HepG2 (cell line): ENCODE measurements around the gene MEMO1. TPM values are rescaled to one million over a fixed set of nuclear protein-coding genes. Genes with fewer than 3 reads are reported as not detected.

Experiments
- ATF7-NPFF ChIP-seq: sonication (generic); formaldehyde crosslinking; IDR thresholded peaks from 2 replicates; pipeline ENCODE4 v1.8.1; 2023; ENCODE audit warnings: mild to moderate bottlenecking, low read depth, missing genetic modification reagents, moderate library complexity
- CEBPG ChIP-seq: IDR thresholded peaks from 2 replicates; pipeline ENCODE4 v1.6.1; 2016
- JUN ChIP-seq: sonication (generic); formaldehyde crosslinking; IDR thresholded peaks from 2 replicates; pipeline ENCODE4 v1.4.0; 2020; ENCODE audit warnings: mild to moderate bottlenecking, missing genetic modification reagents
- MAFK ChIP-seq, 2 experiments: IDR thresholded peaks in 1 of 2; conservative IDR thresholded peaks in 1 of 2; 2 replicates each; pipeline ENCODE4 v1.6.1; 2011; ENCODE audit warnings: improper control_type of control experiment in 2 of 2, low read length in 2 of 2
- NFYC ChIP-seq: IDR thresholded peaks from 2 replicates; pipeline ENCODE4 v1.6.1; 2016; ENCODE audit warnings: missing genetic modification reagents, missing compliant biosample characterization
- POLR2G ChIP-seq: fragments of 200-400 bp; formaldehyde crosslinking; IDR thresholded peaks from 2 replicates; pipeline ENCODE4 v1.6.1; 2018; ENCODE audit warnings: mild to moderate bottlenecking, low read depth, low read length, moderate library complexity
- RFX1 ChIP-seq: fragments of 450-650 bp; IDR thresholded peaks from 2 replicates; pipeline ENCODE4 v1.6.1; 2017
- RFXAP ChIP-seq: sonication (generic); formaldehyde crosslinking; IDR thresholded peaks from 2 replicates; pipeline ENCODE4 v1.4.0; 2020; ENCODE audit warnings: missing genetic modification reagents, borderline replicate concordance
- SOX6 ChIP-seq, 2 experiments: fragments of 450-650 bp in 1 of 2; sonication (generic) in 1 of 2; formaldehyde crosslinking in 1 of 2; IDR thresholded peaks; 2 replicates each; pipeline versions ENCODE4 v1.4.0 to v1.6.1; 2017 to 2020; ENCODE audit warnings: antibody characterized with exemption in 1 of 2, mild to moderate bottlenecking in 1 of 2, missing genetic modification reagents in 1 of 2
- SP140L ChIP-seq: sonication (generic); formaldehyde crosslinking; IDR thresholded peaks from 2 replicates; pipeline ENCODE4 v1.4.0; 2020; ENCODE audit warnings: missing genetic modification reagents, borderline replicate concordance
- TERF1 ChIP-seq: sonication (generic); formaldehyde crosslinking; IDR thresholded peaks from 2 replicates; pipeline ENCODE4 v1.8.0; 2022; ENCODE audit warnings: mild to moderate bottlenecking, missing genetic modification reagents, moderate library complexity
- ZFP36L1 ChIP-seq: sonication (generic); formaldehyde crosslinking; IDR thresholded peaks from 2 replicates; pipeline ENCODE4 v1.8.0; 2022; ENCODE audit warnings: mild to moderate bottlenecking, missing genetic modification reagents, moderate library complexity
- ZNF263 ChIP-seq: sonication (generic); formaldehyde crosslinking; IDR thresholded peaks from 2 replicates; pipeline ENCODE4 v1.4.0; 2020; ENCODE audit warnings: missing genetic modification reagents
- ZNF33B ChIP-seq: sonication (generic); formaldehyde crosslinking; IDR thresholded peaks from 2 replicates; pipeline ENCODE4 v1.5.1; 2020; ENCODE audit warnings: mild to moderate bottlenecking, missing genetic modification reagents
- ZNF354B ChIP-seq: sonication (generic); formaldehyde crosslinking; IDR thresholded peaks from 2 replicates; pipeline ENCODE4 v1.8.0; 2022; ENCODE audit warnings: mild to moderate bottlenecking, missing genetic modification reagents
- ZNF367 ChIP-seq: sonication (generic); formaldehyde crosslinking; IDR thresholded peaks from 2 replicates; pipeline ENCODE4 v1.4.0; 2020; ENCODE audit warnings: missing genetic modification reagents, borderline replicate concordance
- ZNF414 ChIP-seq: sonication (generic); formaldehyde crosslinking; IDR thresholded peaks from 2 replicates; pipeline ENCODE4 v1.5.0; 2020; ENCODE audit warnings: missing genetic modification reagents
- ZNF441 ChIP-seq: sonication (generic); formaldehyde crosslinking; IDR thresholded peaks from 2 replicates; pipeline ENCODE4 v1.7.0; 2021; ENCODE audit warnings: missing genetic modification reagents, borderline replicate concordance
- ZNF773 ChIP-seq: sonication (generic); formaldehyde crosslinking; IDR thresholded peaks from 2 replicates; pipeline ENCODE4 v1.4.0; 2020; ENCODE audit warnings: missing genetic modification reagents, borderline replicate concordance
- polyA plus RNA-seq, 8 experiments: library from polyadenylated mRNA; depleted of rRNA in 3 of 8; stranded (reverse) in 7 of 8; unstranded in 1 of 8; fragments of >200 nt; fragmentation: Illumina TruSeq in 4 of 8; extraction: Trizol in 4 of 8; gene quantifications; 2 replicates each; pipeline versions ENCODE4 v1.2.1 to v1.2.3, GENCODE V29; 2011 to 2016; ENCODE audit warnings: low read depth in 4 of 8, missing spikeins in 1 of 8, mixed read lengths in 1 of 8; ENCODE audit not compliant: insufficient read depth in 1 of 8
- total RNA-seq, 5 experiments: library from RNA; depleted of rRNA; stranded (reverse); fragments of >200 nt; fragmentation: Illumina TruSeq; extraction: Trizol; gene quantifications; 2 replicates each; pipeline ENCODE4 v1.2.3, GENCODE V29; 2016; ENCODE audit warnings: low read depth in 1 of 5
- TF ChIP-seq, protein P1 (sequence below): IDR thresholded peaks from 2 replicates; pipeline ENCODE4 v1.6.1; 2012; ENCODE audit warnings: low read length, improper control_type of control experiment
- TF ChIP-seq, protein P2 (sequence below): sonication (generic); formaldehyde crosslinking; IDR thresholded peaks from 2 replicates; pipeline ENCODE4 v1.5.1; 2020; ENCODE audit warnings: mild to moderate bottlenecking, missing genetic modification reagents, moderate library complexity
- TF ChIP-seq, protein P3 (sequence below): sonication (generic); formaldehyde crosslinking; IDR thresholded peaks from 2 replicates; pipeline ENCODE4 v1.4.0; 2020; ENCODE audit warnings: missing genetic modification reagents, low read depth, mild to moderate bottlenecking, borderline replicate concordance

Gene MEMO1
- total and polyA plus RNA-seq, 2 of the 13 experiments (the other 11 are each of a cell fraction or from before 2014, with no cell fraction given): 69.8 to 81.6 TPM

DNA sequence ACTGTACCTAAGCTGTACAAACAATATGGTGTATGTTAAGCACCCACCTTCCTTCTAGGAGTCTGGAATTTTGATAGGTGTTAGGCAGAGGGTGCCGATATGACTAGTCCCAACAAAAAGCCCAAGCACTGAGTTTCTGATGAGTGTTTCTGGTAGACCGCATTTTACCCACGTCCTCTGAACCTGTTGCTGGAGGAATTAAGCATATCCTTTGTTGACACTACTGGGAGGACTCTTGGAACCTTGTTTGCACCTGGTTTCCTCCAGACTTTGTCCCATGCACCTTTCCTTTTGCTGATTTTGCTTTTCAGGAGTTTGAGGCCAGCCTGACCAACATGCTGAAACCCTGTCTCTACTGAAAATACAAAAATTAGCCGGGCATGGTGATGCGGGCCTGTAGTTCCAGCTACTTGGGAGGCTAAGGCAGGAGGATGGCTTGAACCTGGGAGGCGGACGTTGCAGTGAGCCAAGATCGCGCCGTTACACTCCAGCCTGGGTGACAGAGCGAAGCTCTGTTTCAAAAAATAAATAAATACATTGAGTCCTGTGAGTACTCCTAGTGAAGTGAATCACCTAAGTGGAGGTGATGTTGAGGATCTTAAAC lies 41.1 kb upstream of the MEMO1 start (continued):
- TF ChIP-seq, protein P1, sequence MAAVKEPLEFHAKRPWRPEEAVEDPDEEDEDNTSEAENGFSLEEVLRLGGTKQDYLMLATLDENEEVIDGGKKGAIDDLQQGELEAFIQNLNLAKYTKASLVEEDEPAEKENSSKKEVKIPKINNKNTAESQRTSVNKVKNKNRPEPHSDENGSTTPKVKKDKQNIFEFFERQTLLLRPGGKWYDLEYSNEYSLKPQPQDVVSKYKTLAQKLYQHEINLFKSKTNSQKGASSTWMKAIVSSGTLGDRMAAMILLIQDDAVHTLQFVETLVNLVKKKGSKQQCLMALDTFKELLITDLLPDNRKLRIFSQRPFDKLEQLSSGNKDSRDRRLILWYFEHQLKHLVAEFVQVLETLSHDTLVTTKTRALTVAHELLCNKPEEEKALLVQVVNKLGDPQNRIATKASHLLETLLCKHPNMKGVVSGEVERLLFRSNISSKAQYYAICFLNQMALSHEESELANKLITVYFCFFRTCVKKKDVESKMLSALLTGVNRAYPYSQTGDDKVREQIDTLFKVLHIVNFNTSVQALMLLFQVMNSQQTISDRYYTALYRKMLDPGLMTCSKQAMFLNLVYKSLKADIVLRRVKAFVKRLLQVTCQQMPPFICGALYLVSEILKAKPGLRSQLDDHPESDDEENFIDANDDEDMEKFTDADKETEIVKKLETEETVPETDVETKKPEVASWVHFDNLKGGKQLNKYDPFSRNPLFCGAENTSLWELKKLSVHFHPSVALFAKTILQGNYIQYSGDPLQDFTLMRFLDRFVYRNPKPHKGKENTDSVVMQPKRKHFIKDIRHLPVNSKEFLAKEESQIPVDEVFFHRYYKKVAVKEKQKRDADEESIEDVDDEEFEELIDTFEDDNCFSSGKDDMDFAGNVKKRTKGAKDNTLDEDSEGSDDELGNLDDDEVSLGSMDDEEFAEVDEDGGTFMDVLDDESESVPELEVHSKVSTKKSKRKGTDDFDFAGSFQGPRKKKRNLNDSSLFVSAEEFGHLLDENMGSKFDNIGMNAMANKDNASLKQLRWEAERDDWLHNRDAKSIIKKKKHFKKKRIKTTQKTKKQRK: no peak
- TF ChIP-seq ZNF441 (CRISPR knock-in tag): no peak
- 0 out of 4 replicates have a peak, but pooled peaks of 1 of the 2 experiments have one; percentile 2 for TF ChIP-seq MAFK (conservative IDR thresholded peaks at IDR 0.05 in 1 of 2, IDR thresholded peaks at IDR 0.05 in 1 of 2; ENCODE audit: low read length in 2 of 2)
- TF ChIP-seq SOX6 (IDR thresholded peaks at IDR 0.05): no peak
- TF ChIP-seq SOX6 (CRISPR knock-in tag; IDR thresholded peaks at IDR 0.05): 0 out of 2 replicates have a peak, but pooled peaks have one; percentile 17
- no peak for TF ChIP-seq ZNF414 (CRISPR knock-in tag)
- TF ChIP-seq ATF7-NPFF (CRISPR knock-in tag): no peak
- TF ChIP-seq ZFP36L1: no peak
- no peak for TF ChIP-seq ZNF367 (CRISPR knock-in tag)
- TF ChIP-seq RFX1: no peak
- no peak for TF ChIP-seq TERF1 (CRISPR knock-in tag)
- TF ChIP-seq RFXAP (CRISPR knock-in tag): no peak
- no peak for TF ChIP-seq CEBPG (CRISPR knock-in tag)
- peak; percentile 91 for TF ChIP-seq ZNF263 (CRISPR knock-in tag)
- TF ChIP-seq, protein P2, sequence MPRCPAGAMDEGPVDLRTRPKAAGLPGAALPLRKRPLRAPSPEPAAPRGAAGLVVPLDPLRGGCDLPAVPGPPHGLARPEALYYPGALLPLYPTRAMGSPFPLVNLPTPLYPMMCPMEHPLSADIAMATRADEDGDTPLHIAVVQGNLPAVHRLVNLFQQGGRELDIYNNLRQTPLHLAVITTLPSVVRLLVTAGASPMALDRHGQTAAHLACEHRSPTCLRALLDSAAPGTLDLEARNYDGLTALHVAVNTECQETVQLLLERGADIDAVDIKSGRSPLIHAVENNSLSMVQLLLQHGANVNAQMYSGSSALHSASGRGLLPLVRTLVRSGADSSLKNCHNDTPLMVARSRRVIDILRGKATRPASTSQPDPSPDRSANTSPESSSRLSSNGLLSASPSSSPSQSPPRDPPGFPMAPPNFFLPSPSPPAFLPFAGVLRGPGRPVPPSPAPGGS: no peak
- TF ChIP-seq NFYC (CRISPR knock-in tag): no peak
- TF ChIP-seq SP140L (CRISPR knock-in tag): no peak
- TF ChIP-seq POLR2G: no peak
- TF ChIP-seq ZNF354B: no peak
- TF ChIP-seq ZNF33B (CRISPR knock-in tag): peak; percentile 56; the same call in 1 of the 2 replicates
- no peak for TF ChIP-seq ZNF773 (CRISPR knock-in tag)
- TF ChIP-seq, protein P3, sequence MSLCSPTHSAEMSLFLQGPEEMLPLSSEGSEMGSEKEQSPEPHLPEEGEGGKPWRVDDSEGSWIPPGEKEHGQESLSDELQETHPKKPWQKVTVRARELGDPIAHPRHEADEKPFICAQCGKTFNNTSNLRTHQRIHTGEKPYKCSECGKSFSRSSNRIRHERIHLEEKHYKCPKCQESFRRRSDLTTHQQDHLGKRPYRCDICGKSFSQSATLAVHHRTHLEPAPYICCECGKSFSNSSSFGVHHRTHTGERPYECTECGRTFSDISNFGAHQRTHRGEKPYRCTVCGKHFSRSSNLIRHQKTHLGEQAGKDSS (CRISPR knock-in tag): no peak
- no peak for TF ChIP-seq JUN
